Stimulated activated CD8-positive, alpha-beta memory T cell treated with anti-CD3 and anti-CD28 coated beads, Interleukin-4, amount 100 ng/mL, for 48 hours (primary cell): Measurements from ENCODE around the gene PCDHGB7.
"Not testable (repeated sequence)": the region's sequence is repeated elsewhere in the genome, so short reads cannot be mapped to it uniquely, and the experiment has no call there.

Source experiments
- DNase-seq: peaks from one replicate; pipeline ENCODE4 v3.0.0-alpha.2; 2020

PCDHGB7 gene

DNA sequence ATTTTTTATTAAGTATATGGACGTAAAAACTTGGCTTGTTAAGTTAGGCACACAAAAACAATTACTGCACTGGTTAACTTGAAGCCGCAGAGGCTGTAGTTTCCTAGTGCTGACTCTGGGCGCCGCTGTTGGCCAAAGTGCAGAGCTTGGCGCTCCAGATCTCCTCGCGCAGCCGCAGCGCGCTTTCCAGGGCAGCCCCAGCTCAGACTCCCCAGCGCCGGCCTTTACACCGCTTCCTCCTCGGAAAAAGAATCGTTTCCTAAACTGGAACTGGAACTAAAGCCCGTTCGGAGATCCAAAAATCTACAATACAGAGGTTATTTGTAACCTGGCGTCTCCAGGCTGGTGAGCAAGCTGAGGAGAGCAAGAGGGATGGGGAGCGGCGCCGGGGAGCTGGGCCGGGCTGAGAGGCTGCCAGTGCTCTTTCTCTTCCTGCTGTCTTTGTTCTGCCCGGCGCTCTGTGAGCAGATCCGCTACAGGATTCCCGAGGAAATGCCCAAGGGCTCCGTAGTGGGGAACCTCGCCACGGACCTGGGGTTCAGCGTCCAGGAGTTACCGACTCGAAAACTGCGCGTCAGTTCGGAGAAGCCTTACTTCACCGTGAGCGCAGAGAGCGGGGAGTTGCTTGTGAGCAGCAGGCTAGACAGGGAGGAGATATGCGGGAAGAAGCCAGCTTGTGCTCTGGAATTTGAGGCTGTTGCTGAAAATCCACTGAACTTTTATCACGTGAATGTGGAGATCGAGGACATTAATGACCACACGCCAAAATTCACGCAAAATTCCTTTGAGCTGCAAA, 19.5 kb upstream of the PCDHGB7 start, which contains the start of gene PCDHGB5:
TSS of gene PCDHGB5 (plus strand) at position 192 of the 796 bp plus-strand sequence. CDS start at position 373, 181 bp downstream.
- DNase-seq = peak; percentile 52

DNA sequence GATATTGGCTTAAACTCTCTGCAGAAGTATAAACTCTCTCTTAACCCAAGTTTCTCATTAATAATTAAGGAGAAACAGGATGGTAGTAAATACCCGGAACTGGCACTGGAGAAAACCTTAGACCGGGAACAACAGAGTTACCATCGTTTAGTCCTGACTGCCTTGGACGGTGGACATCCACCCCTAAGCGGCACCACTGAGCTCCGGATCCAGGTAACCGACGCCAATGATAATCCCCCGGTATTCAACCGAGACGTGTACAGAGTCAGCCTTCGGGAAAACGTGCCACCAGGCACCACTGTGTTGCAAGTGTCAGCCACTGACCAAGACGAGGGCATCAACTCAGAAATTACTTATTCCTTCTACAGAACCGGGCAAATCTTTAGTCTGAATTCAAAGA, 18.9 kb upstream of the PCDHGB7 start:
- DNase-seq = no peak

DNA sequence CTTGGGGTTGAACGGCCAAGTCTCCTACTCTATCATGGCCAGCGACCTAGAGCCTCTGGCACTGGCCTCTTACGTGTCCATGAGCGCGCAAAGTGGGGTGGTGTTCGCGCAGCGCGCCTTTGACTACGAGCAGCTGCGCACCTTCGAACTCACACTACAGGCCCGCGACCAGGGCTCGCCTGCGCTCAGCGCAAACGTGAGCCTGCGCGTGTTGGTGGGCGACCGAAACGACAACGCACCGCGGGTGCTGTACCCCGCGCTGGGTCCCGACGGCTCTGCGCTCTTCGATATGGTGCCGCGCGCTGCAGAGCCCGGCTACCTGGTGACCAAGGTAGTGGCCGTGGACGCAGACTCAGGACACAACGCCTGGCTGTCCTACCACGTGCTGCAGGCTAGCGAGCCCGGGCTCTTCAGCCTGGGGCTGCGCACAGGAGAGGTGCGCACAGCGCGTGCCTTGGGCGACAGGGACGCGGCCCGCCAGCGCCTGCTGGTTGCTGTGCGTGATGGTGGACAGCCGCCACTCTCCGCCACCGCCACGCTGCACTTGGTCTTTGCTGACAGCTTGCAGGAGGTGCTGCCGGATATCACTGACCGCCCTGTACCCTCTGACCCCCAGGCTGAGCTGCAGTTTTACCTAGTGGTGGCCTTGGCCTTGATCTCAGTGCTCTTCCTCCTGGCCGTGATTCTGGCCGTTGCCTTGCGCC, 17.8 kb upstream of the PCDHGB7 start:
- DNase-seq = no peak

DNA sequence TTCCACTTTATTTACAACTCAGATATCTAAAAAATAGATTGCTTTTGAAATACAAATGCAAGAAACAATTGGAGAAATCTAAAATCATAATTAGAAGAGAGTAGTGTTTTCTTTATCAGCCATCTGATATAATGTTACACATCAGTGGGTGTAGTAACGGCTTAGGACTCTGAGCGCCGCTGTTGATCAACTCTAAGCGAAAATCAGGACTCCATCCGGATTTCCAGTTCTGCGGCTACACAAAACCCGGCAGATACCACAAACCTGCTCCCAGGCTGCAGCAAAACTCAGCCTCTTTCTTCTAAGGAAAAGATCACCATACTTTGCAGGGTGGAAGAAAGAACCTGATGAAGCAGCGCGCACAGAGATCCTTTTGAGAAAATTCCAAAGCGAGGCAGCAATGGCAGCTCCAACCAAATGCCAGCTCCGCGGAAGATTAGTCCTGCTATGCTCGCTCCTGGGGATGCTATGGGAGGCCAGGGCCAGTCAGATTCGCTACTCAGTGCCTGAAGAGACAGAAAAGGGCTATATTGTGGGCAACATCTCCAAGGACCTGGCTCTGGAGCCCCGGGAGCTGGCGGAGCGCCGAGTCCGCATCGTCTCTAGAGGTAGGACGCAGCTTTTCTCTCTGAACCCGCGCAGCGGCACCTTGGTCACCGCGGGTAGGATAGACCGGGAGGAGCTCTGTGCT, 14.8 kb upstream of the PCDHGB7 start, which contains the start of gene PCDHGA9:
TSS of gene PCDHGA9 (plus strand) at position 226 of the 691 bp plus-strand sequence. CDS start at position 401, 175 bp downstream.
- DNase-seq = no peak

DNA sequence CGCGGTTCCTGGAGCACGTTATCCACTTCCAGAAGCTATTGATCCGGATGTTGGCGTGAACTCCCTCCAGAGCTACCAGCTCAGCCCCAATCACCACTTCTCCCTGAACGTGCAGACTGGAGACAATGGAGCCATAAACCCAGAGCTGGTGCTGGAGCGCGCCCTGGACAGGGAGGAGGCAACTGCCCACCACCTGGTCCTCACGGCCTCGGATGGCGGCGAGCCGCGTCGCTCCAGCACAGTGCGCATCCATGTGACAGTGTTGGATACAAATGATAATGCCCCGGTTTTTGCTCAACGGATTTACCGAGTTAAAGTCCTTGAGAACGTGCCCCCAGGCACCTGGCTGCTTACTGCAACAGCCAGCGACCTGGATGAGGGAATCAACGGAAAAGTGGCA, 14.1 kb upstream of the PCDHGB7 start:
- no peak for DNase-seq

DNA sequence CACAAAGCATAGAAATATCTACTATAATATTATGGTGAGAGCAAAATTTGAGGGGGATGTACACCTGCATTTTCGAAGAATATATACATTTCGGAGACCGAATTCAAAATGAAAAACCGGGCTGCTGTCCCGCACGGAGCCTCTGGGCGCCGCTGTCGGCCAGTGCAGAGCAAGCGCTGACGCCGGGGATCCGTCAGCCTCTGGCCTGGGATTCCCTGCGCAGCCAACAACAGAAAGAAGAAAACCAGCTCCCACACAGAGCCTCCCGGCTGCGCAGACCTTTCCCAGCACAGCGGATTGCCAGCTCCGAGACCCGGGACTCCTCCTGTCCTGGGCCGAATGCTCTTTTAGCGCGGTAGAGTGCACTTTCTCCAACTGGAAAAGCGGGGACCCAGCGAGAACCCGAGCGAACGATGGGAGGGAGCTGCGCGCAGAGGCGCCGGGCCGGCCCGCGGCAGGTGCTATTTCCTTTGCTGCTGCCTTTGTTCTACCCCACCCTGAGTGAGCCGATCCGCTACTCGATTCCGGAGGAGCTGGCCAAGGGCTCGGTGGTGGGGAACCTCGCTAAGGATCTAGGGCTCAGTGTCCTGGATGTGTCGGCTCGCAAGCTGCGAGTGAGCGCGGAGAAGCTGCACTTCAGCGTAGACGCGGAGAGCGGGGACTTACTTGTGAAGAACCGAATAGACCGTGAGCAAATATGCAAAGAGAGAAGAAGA, 9.5 kb upstream of the PCDHGB7 start, which contains the start of gene PCDHGB6:
TSS of gene PCDHGB6 (plus strand) at position 232 of the 716 bp plus-strand sequence. CDS start at position 414, 182 bp downstream.
- peak; percentile 63 for DNase-seq

DNA sequence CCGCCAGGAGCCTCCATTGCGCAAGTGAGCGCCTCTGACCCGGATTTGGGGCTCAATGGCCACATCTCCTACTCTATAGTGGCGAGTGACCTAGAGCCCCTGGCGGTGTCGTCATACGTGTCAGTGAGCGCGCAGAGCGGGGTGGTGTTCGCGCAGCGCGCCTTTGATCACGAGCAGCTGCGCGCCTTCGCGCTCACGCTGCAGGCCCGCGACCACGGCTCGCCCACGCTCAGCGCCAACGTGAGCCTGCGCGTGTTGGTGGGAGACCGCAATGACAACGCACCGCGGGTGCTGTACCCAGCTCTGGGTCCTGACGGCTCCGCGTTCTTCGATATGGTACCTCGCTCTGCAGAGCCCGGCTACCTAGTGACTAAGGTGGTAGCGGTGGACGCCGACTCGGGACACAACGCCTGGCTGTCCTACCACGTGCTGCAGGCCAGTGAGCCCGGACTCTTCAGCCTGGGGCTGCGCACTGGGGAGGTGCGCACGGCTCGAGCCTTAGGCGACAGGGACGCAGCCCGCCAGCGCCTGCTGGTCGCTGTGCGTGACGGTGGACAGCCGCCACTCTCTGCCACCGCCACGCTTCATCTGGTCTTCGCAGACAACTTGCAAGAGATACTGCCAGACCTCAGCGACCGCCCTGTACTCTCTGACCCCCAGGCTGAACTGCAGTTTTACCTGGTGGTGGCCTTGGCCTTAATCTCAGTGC, 7.7 kb upstream of the PCDHGB7 start:
- no peak for DNase-seq

DNA sequence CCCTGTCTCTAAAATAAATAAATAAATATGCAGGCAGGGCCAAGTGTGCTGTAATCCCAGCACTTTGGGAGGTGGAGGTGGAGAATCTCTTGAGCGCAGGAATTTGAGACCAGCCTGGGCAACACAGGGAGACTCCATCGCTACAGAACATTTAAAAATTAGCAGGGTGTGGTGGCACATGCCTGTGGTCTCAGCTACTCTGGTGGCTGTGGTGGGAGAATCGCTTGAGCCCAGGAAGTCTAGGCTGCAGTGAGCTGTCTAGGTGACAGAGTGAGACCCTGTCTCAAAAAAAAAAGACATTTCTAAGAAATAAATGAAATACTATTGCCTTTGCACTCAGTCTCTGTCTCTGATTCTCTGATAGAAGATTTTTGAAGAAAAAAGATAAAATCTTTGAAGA, 5.9 kb upstream of the PCDHGB7 start:
- DNase-seq = no peak

DNA sequence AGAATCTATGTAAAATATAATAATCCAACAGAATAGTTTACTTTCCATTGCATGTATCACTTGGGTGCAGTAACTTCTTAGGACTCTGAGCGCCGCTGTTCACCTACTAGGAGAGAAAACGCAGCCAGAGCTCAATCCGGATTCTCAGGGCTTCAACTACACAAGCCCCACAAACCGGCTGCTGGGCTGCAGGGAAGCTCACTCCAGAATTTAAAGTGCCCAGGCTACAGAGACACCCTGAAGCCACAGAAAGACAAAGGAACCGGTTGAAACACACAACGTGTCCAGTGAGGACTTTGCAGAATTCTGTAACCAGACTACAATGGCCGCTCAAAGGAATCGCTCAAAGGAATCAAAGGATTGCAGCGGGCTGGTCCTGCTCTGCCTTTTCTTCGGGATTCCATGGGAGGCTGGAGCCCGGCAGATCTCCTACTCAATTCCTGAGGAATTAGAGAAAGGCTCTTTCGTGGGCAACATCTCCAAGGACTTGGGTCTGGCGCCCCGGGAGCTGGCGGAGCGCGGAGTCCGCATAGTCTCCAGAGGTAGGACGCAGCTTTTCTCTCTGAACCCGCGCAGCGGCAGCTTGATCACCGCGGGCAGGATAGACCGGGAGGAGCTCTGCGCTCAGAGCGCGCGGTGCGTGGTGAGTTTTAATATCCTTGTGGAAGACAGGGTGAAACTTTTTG, 4.5 kb upstream of the PCDHGB7 start, which contains the start of gene PCDHGA10:
TSS of gene PCDHGA10 (plus strand) at position 134 of the 686 bp plus-strand sequence. CDS start at position 323, 189 bp downstream.
- peak; percentile 66 for DNase-seq

DNA sequence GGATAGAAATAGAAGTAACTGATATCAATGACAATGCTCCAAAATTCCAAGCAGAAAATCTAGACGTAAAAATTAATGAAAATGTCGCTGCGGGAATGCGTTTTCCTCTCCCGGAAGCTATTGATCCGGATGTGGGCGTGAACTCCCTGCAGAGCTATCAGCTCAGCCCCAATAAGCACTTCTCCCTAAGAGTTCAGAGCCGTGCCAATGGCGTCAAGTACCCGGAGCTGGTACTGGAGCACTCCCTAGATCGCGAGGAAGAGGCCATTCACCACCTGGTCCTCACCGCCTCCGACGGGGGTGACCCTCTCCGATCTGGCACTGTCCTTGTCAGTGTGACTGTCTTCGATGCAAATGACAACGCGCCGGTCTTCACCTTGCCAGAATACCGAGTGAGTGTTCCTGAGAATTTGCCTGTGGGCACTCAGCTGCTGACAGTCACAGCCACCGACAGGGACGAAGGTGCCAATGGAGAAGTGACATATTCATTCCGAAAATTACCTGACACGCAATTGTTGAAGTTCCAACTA, 3.9 kb upstream of the PCDHGB7 start:
- no peak for DNase-seq

DNA sequence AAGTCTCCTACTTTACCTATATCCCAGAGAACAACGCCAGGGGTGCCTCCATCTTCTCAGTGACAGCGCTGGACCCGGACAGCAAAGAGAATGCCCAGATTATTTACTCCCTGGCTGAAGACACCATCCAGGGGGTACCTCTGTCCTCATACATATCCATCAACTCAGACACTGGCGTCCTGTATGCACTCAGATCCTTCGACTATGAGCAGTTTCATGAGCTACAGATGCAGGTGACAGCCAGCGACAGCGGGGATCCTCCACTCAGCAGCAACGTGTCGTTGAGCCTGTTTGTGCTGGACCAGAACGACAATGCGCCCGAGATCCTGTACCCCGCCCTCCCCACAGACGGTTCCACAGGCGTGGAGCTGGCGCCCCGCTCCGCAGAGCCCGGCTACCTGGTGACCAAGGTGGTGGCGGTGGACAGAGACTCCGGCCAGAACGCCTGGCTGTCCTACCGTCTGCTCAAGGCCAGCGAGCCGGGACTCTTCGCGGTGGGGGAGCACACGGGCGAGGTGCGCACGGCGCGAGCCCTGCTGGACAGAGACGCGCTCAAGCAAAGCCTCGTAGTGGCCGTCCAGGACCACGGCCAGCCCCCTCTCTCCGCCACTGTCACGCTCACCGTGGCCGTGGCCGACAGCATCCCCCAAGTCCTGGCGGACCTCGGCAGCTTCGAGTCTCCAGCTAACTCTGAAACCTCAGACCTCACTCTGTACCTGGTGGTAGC, 2.8 kb upstream of the PCDHGB7 start:
- DNase-seq = not testable (repeated sequence)

DNA sequence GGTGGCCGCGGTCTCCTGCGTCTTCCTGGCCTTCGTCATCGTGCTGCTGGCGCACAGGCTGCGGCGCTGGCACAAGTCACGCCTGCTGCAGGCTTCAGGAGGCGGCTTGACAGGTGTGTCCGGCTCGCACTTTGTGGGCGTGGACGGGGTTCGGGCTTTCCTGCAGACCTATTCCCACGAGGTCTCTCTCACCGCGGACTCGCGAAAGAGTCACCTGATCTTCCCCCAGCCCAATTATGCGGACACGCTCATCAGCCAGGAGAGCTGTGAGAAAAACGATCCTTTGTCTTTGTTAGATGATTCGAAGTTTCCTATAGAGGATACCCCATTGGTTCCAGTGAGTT, 2.2 kb upstream of the PCDHGB7 start:
- DNase-seq = not testable (repeated sequence)

DNA sequence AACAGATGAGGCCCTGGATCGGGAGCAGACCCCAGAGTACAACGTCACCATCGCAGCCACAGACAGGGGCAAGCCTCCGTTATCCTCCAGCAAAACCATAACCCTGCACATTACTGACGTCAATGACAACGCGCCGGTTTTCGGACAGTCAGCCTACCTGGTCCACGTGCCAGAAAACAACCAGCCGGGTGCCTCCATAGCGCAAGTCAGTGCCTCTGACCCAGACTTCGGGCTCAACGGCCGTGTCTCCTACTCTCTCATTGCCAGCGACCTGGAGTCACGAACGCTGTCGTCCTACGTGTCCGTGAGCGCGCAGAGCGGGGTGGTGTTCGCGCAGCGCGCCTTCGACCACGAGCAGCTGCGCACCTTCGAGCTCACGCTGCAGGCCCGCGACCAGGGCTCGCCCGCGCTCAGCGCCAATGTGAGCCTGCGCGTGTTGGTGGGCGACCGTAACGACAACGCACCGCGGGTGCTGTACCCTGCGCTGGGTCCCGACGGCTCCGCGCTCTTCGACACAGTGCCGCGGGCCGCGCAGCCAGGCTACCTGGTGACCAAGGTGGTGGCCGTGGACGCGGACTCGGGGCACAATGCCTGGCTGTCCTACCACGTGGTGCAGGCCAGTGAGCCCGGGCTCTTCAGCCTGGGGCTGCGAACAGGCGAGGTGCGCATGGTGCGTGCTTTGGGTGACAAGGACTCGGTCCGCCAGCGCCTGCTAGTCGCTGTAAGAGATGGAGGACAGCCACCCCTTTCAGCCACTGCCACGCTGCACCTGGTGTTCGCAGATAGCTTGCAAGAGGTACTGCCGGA, 1.8 kb downstream of the PCDHGB7 start:
- no peak for DNase-seq

DNA sequence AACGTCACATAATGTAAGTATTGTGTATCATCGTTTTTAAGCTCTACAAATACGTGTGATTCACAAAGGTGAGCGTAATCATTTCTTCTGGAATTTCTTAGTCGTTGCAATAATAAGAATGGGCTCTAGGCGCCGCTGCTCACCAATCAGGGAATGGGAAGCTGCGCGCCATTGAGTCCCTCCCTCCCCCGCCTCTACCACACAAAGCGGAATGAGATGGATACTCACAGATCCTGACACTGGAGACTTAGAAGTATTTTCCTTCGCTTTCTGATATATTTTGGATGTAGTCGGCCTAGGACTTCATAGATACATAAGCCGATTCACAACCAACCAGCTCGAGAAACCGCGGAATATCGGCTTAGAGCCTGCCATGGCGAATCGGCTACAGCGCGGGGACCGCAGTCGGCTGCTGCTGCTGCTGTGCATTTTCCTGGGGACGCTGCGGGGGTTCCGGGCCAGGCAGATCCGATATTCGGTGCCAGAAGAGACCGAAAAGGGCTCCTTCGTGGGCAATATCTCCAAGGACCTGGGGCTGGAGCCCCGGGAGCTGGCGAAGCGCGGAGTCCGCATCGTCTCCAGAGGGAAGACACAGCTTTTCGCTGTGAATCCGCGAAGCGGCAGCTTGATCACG, 3.5 kb downstream of the PCDHGB7 start, which contains the start of gene PCDHGA11:
TSS of gene PCDHGA11 (plus strand) at position 197 of the 634 bp plus-strand sequence. CDS start at position 374, 177 bp downstream.
- DNase-seq = peak; percentile 77

DNA sequence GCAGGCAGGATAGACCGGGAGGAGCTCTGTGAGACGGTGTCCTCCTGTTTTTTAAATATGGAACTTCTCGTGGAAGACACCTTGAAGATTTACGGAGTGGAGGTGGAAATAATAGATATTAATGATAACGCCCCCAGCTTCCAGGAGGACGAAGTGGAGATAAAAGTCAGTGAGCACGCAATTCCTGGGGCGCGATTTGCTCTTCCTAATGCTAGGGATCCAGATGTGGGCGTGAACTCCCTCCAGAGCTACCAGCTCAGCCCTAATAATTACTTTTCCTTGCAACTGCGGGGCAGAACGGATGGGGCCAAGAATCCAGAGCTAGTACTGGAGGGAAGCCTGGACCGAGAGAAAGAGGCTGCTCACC, 4.0 kb downstream of the PCDHGB7 start:
- DNase-seq = no peak

DNA sequence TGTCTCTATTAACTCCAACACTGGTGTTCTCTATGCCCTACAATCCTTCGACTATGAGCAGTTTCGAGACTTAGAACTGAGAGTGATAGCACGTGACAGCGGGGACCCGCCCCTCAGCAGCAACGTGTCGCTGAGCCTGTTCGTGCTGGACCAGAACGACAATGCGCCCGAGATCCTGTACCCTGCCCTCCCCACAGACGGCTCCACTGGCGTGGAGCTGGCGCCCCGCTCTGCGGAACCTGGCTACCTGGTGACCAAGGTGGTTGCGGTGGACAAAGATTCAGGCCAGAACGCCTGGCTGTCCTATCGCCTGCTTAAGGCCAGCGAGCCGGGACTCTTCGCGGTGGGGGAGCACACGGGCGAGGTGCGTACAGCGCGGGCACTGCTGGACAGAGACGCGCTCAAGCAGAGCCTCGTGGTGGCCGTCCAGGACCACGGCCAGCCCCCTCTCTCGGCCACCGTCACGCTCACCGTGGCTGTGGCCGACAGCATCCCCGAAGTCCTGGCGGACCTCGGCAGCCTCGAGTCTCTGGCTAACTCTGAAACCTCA, 5.3 kb downstream of the PCDHGB7 start:
- DNase-seq = no peak

DNA sequence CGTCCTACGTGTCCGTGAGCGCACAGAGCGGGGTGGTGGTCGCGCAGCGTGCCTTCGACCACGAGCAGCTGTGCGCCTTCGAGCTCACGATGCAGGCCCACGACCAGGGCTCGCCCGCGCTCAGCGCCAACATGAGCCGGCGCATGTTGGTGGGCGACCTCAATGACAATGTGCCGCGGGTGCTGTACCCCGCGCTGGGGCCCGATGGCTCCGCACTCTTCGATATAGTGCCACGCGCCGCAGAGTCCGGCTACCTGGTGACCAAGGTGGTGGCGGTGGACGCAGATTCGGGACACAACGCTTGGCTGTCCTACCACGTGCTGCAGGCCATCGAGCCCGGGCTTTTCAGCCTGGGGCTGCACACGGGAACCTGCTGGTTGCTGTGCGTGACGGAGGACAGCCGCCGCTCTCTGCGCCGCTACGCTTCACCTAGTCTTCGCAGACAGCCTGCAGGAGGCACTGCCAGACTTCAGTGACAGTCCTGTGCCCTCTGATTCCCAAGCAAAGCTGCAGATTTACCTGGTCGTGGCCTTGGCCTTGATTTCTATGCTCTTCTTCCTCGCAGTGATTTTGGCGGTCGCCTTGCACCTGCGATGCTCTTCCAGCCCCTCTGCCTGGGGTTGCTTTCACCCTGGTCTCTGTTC, 10.4 kb downstream of the PCDHGB7 start:
- no peak for DNase-seq
